Prostate gland (tissue), 2 donors: ENCODE results near the gene FBXO42. TPM values are rescaled to one million over a fixed set of nuclear protein-coding genes. Genes with fewer than 3 reads are reported as not detected.

Experiments used
- DNase-seq: peaks from one replicate; pipeline ENCODE4 v3.0.0-alpha.2; 2019; ENCODE audit warnings: low spot score
- H3K27ac ChIP-seq, 2 donors: fragments of 200-600 bp; sonication (generic); 2 replicates each; pipeline ENCODE4 v1.5.1; 2017 to 2019
- H3K27me3 ChIP-seq: fragments of 200-600 bp; sonication (generic); replicated peaks from 2 replicates; pipeline ENCODE4 v1.5.1; 2019; ENCODE audit not compliant: insufficient read depth
- H3K36me3 ChIP-seq, 2 donors: fragments of 200-600 bp; sonication (generic); 1 replicate in 1 of 2; 2 replicates in 1 of 2; pipeline versions ENCODE4 v1.5.1 to v1.8.1; 2017 to 2019
- H3K4me1 ChIP-seq: fragments of 200-600 bp; sonication (generic); replicated peaks from 2 replicates; pipeline ENCODE4 v1.5.1; 2019
- H3K4me3 ChIP-seq, 2 donors: fragments of 200-600 bp; sonication (generic); 2 replicates each; pipeline ENCODE4 v1.5.1; 2017 to 2019
- H3K9me3 ChIP-seq: fragments of 200-600 bp; sonication (generic); 2 replicates; pipeline ENCODE4 v1.5.1; 2017
- POLR2A ChIP-seq: fragments of 450-650 bp; IDR thresholded peaks from one replicate; pipeline ENCODE4 v1.6.1; 2016; ENCODE audit warnings: antibody characterized with exemption, mild to moderate bottlenecking
- POLR2AphosphoS5 ChIP-seq: sonication (generic); formaldehyde crosslinking; IDR thresholded peaks from one replicate; pipeline ENCODE4 v1.6.1; 2017; ENCODE audit warnings: antibody characterized with exemption
- WGBS: methylation state at CpG from one replicate; pipeline ENCODE4 v1.1.5; 2018; 5-methylcytosine and 5-hydroxymethylcytosine counted together
- intact Hi-C: fragments of 100-400 bp; cut with DNase I; formaldehyde crosslinking; loops from one replicate; pipeline ENCODE4 v1.14.2; 2022
- small RNA-seq, 2 donors: library from RNA; depleted of rRNA; stranded (forward); fragments of <200 nt; gene quantifications; one replicate each; pipeline ENCODE3, GENCODE V24; 2016
- total RNA-seq, 2 donors: library from RNA; depleted of rRNA; stranded (reverse); fragments of >200 nt; gene quantifications; one replicate each; pipeline ENCODE4 v1.1.0, GENCODE V29; 2016
- TF ChIP-seq, protein P1 (sequence below), 4 experiments: fragments of 200-600 bp in 2 of 4; fragments of 450-650 bp in 2 of 4; sonication (generic) in 2 of 4; IDR thresholded peaks; 1 replicate in 3 of 4; 2 replicates in 1 of 4; pipeline ENCODE4 v1.5.1; 2016 to 2019; ENCODE audit warnings: antibody characterized with exemption in 4 of 4, mild to moderate bottlenecking in 2 of 4, moderate library complexity in 2 of 4

The FBXO42 gene
- total RNA-seq, 2 donors from 2014 or later = 26.6 to 52.6 TPM

- H3K27me3 ChIP-seq = no peaks in the 10 kb centered on the region
- DNase-seq = no peak
- H3K9me3 ChIP-seq = no peaks in the 10 kb centered on the region
- H3K4me1 ChIP-seq = no peaks in the 10 kb centered on the region
- H3K4me3 ChIP-seq = no peak overlapping the region
- no peak overlapping the region for H3K27ac ChIP-seq
- H3K36me3 ChIP-seq = no peaks in the 10 kb centered on the region
- intact Hi-C loops = no loop called here
- 95% methylated on average over 2 of the region's 3 CpGs for WGBS
- no peak for TF ChIP-seq POLR2A
- TF ChIP-seq, protein P1, sequence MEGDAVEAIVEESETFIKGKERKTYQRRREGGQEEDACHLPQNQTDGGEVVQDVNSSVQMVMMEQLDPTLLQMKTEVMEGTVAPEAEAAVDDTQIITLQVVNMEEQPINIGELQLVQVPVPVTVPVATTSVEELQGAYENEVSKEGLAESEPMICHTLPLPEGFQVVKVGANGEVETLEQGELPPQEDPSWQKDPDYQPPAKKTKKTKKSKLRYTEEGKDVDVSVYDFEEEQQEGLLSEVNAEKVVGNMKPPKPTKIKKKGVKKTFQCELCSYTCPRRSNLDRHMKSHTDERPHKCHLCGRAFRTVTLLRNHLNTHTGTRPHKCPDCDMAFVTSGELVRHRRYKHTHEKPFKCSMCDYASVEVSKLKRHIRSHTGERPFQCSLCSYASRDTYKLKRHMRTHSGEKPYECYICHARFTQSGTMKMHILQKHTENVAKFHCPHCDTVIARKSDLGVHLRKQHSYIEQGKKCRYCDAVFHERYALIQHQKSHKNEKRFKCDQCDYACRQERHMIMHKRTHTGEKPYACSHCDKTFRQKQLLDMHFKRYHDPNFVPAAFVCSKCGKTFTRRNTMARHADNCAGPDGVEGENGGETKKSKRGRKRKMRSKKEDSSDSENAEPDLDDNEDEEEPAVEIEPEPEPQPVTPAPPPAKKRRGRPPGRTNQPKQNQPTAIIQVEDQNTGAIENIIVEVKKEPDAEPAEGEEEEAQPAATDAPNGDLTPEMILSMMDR (IDR thresholded peaks at IDR 0.05) = no peak
- no peak for TF ChIP-seq POLR2AphosphoS5
Observed at GRCh38 chr1:16196874-16197273, 155.4 kb downstream of the FBXO42 start.

Small RNA genes within 50 kb of the gene (small RNA-seq; reads per million reads assigned to genes)
- gene MT1XP1 = 0 reads per million in 2 donors

Other genes starting within 250 kb of the FBXO42 start
- gene EPHA2, start 196.4 kb downstream of the FBXO42 start, total RNA-seq = 10 to 100 TPM; 14.8 to 17.7 TPM
- gene ARHGEF19, start 139.8 kb downstream of the FBXO42 start, total RNA-seq = 10 to 100 TPM; 13.1 to 18.8 TPM
- 10 to 100 TPM in 1 of 2 donors, 1 to 10 TPM in 1; 5.5 to 12.9 TPM for gene CPLANE2, start 115.3 kb downstream of the FBXO42 start, total RNA-seq
- 10 to 100 TPM; 64.8 to 78.6 TPM for gene SZRD1, start 14.8 kb upstream of the FBXO42 start, total RNA-seq
- not detected for gene SPATA21, start 84.9 kb upstream of the FBXO42 start, total RNA-seq
- gene NECAP2, start 88.2 kb upstream of the FBXO42 start, total RNA-seq = 100 to 1,000 TPM in 1 of 2 donors, 10 to 100 TPM in 1; 43.7 to 106 TPM
- under 1 TPM; under 0.01 TPM for gene RNU1-1, start 161.8 kb upstream of the FBXO42 start, total RNA-seq